ENCODE data around the gene C2orf78.

DNA sequence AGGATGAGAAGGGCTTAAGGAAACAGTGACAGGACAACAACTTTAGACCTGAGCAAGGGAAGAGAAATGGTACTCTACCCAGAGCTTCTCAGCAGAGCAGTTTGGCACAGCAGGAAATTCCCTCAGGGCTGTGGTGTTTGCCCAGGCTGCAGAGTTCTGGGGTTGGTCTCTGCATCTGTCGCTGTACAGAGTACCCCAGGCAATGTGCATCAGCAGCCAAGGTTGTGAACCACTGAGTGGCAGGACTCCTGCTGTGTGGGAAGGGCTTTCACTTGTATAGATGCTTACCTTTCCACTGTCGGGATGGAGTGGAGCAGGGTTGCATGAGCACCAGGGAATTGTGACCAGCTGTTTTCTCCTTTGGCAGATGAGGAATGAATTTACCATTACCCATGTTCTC, 66.0 kb downstream of the C2orf78 start:
- no peak for TF ChIP-seq CTCF (IDR thresholded peaks at IDR 0.05)
- TF ChIP-seq POLR2A (IDR thresholded peaks at IDR 0.05): no peak
